ENCODE results near the gene CROCC.

Gene CROCC

DNA sequence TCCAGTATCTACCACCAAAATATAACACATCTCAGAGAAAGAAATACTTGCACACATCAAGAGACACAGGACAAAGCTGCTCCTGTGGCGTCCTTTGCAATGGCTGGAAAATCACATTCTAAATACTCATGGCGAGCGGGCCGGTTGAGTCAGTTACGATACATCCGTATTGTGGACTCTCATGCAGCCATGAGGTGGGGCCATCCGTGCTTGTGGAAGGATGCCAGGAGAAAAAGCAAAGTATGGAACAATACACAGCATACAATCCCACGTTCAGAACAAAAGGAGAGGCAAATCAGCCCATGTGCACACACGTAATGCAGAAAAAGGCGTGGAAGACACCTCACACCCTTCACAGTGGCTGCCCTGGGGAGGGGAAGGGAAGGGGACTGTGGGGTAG, 76.9 kb downstream of the CROCC start:
- Histone ChIP-seq H3K27ac (ENCODE audit: low read depth in 2 of 2, low read length in 2 of 2) (no peak overlapping the region), H3K9me3 (ENCODE audit: control insufficient read depth in 2 of 2, low read length in 2 of 2) (no peaks in the 10 kb centered on the region), H3K9ac (ENCODE audit: low read depth in 1 of 2, low read length in 2 of 2) (no peak overlapping the region), H3K27me3 (ENCODE audit: control insufficient read depth in 2 of 2, insufficient read depth in 2 of 2, low read length in 2 of 2) (no peaks in the 10 kb centered on the region), H3K36me3 (ENCODE audit: control insufficient read depth in 2 of 2, insufficient read depth in 2 of 2, low read length in 2 of 2) (peaks cover 20 to 30% of the 10 kb centered on the region in 2 donors), H3K4me1 (ENCODE audit: control insufficient read depth in 2 of 2, insufficient read depth in 2 of 2, low read length in 2 of 2) (no peaks in the 10 kb centered on the region), H3K4me3 (ENCODE audit: low read length in 2 of 2) (no peak overlapping the region)

DNA sequence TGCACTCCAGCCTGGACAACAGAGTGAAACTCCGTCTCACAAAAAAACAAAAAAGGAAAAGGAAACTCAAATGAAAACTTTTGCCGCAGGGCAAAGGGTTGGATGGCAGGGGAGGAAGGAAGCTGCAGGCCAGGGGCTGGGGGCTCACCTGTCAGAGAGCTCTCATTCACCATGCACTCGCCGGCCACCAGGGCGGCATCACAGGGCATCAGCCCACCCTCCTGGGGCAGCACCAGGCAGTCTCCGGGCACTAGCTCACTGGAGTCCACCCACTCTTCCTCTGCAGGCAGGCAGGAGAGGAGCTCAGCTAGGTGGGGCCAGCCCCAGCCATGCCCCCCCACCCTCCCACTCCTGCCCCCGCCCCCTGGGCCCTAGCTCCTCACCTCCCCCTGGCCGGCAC, 78.1 kb downstream of the CROCC start:
- peaks cover 30 to 39% of the 10 kb centered on the region in 2 donors for H3K36me3 ChIP-seq (ENCODE audit: control insufficient read depth in 2 of 2, insufficient read depth in 2 of 2, low read length in 2 of 2)

GRCh38 chr1:17001760-17002523, 80.2 kb downstream of the CROCC start:
- Histone ChIP-seq H3K36me3 (ENCODE audit: control insufficient read depth in 2 of 2, insufficient read depth in 2 of 2, low read length in 2 of 2) (peaks cover 27 to 40% of the 10 kb centered on the region in 2 donors), H3K4me1 (ENCODE audit: control insufficient read depth in 2 of 2, insufficient read depth in 2 of 2, low read length in 2 of 2) (no peaks in the 10 kb centered on the region), H3K27me3 (ENCODE audit: control insufficient read depth in 2 of 2, insufficient read depth in 2 of 2, low read length in 2 of 2) (no peaks in the 10 kb centered on the region), H3K27ac (ENCODE audit: low read depth in 2 of 2, low read length in 2 of 2) (no peak overlapping the region), H3K4me3 (ENCODE audit: low read length in 2 of 2) (no peak overlapping the region), H3K9me3 (ENCODE audit: control insufficient read depth in 2 of 2, low read length in 2 of 2) (no peaks in the 10 kb centered on the region), H3K9ac (ENCODE audit: low read depth in 1 of 2, low read length in 2 of 2) (no peak overlapping the region)

More for the DNA sequence above, 78.1 kb downstream of the CROCC start:
- Histone ChIP-seq H3K9ac (ENCODE audit: low read depth in 1 of 2, low read length in 2 of 2) (no peak overlapping the region), H3K27me3 (ENCODE audit: control insufficient read depth in 2 of 2, insufficient read depth in 2 of 2, low read length in 2 of 2) (no peaks in the 10 kb centered on the region), H3K9me3 (ENCODE audit: control insufficient read depth in 2 of 2, low read length in 2 of 2) (no peaks in the 10 kb centered on the region), H3K4me3 (ENCODE audit: low read length in 2 of 2) (no peak overlapping the region), H3K4me1 (ENCODE audit: control insufficient read depth in 2 of 2, insufficient read depth in 2 of 2, low read length in 2 of 2) (no peaks in the 10 kb centered on the region), H3K27ac (ENCODE audit: low read depth in 2 of 2, low read length in 2 of 2) (no peak overlapping the region)

DNA sequence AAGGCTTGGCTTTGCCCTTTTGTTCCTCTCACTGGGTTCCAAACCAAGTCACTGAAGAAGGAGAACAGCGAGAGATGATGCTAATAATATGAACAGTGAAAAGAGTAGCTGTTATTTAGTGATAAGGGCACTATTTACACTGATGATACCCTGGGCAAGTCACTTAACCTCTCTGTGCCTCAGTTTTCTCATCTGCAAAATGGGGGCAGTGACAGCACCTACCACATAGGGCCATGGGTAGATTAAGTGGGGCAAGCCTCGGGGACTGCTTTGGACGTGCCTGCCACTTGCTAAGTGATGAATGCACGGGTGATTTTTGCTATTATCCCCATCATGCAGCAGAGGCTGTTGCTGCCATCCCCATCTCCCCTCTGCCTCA, 80.8 kb downstream of the CROCC start:
- no peaks in the 10 kb centered on the region for H3K4me1 ChIP-seq (ENCODE audit: control insufficient read depth in 2 of 2, insufficient read depth in 2 of 2, low read length in 2 of 2)
- H3K9me3 ChIP-seq (ENCODE audit: control insufficient read depth in 2 of 2, low read length in 2 of 2) = no peaks in the 10 kb centered on the region
- no peak overlapping the region for H3K4me3 ChIP-seq (ENCODE audit: low read length in 2 of 2)
- H3K27ac ChIP-seq (ENCODE audit: low read depth in 2 of 2, low read length in 2 of 2) = no peak overlapping the region
- H3K36me3 ChIP-seq (ENCODE audit: control insufficient read depth in 2 of 2, insufficient read depth in 2 of 2, low read length in 2 of 2) = peaks cover 27 to 40% of the 10 kb centered on the region in 2 donors
- H3K9ac ChIP-seq (ENCODE audit: low read depth in 1 of 2, low read length in 2 of 2) = no peak overlapping the region
- H3K27me3 ChIP-seq (ENCODE audit: control insufficient read depth in 2 of 2, insufficient read depth in 2 of 2, low read length in 2 of 2) = no peaks in the 10 kb centered on the region

DNA sequence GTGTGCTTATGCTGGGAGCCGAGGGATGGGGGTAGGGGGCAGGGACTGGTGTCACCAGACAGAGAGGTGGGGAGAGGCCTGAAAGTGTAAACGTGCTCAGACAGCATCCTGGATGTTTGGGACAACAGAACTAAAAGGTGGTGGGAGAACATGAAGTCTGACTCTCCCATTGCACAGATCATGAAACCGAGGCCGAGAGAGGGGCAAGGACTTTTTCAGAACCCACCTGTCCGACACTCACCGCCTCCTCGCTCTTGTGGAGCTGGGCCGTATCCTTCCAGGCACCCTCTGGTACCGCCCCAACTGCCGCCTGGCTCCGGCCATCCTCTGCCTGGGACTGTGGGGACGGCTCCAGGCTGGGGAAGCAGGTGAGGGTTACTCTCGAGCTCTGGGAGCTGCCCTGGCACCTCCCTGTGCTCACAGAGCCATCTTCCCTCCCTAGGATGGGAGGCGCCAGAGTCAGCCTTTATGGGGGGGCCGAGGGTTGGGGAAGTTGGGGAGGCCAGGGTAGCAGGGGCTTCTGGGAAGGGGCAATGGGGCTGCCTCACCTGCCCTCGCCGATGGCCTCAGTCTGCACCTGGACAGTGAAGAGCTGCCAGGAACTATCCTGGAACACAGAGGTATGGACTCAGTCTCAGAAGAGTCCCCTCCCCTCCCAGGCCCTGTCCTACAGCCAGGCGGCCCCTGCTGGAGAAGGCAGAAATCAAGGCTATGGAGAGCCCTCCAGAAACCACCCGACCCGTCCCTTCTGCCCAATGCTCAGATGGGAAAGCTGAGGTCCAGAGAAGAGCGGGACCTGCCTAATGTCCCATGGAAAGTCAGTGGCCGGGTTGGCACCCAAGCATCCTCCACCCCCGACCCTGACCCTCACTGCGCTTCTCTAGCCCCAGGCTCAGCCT, 83.0 kb downstream of the CROCC start:
- Histone ChIP-seq H3K27ac (ENCODE audit: low read depth in 2 of 2, low read length in 2 of 2) (no peak overlapping the region), H3K4me1 (ENCODE audit: control insufficient read depth in 2 of 2, insufficient read depth in 2 of 2, low read length in 2 of 2) (peaks cover 2% of the 10 kb centered on the region in 2 donors), H3K4me3 (ENCODE audit: low read length in 2 of 2) (no peak overlapping the region), H3K27me3 (ENCODE audit: control insufficient read depth in 2 of 2, insufficient read depth in 2 of 2, low read length in 2 of 2) (no peaks in the 10 kb centered on the region), H3K9me3 (ENCODE audit: control insufficient read depth in 2 of 2, low read length in 2 of 2) (no peaks in the 10 kb centered on the region), H3K9ac (ENCODE audit: low read depth in 1 of 2, low read length in 2 of 2) (no peak overlapping the region), H3K36me3 (ENCODE audit: control insufficient read depth in 2 of 2, insufficient read depth in 2 of 2, low read length in 2 of 2) (peaks cover 23 to 28% of the 10 kb centered on the region in 2 donors)

- H3K27ac ChIP-seq (ENCODE audit: low read depth in 2 of 2, low read length in 2 of 2) = no peak overlapping the region
- H3K4me3 ChIP-seq (ENCODE audit: low read length in 2 of 2) = no peak overlapping the region
- H3K9ac ChIP-seq (ENCODE audit: low read depth in 1 of 2, low read length in 2 of 2) = no peak overlapping the region
- peaks cover 23 to 28% of the 10 kb centered on the region in 2 donors for H3K36me3 ChIP-seq (ENCODE audit: control insufficient read depth in 2 of 2, insufficient read depth in 2 of 2, low read length in 2 of 2)
- peaks cover 6% of the 10 kb centered on the region in 2 donors for H3K4me1 ChIP-seq (ENCODE audit: control insufficient read depth in 2 of 2, insufficient read depth in 2 of 2, low read length in 2 of 2)
- no peaks in the 10 kb centered on the region for H3K9me3 ChIP-seq (ENCODE audit: control insufficient read depth in 2 of 2, low read length in 2 of 2)
- H3K27me3 ChIP-seq (ENCODE audit: control insufficient read depth in 2 of 2, insufficient read depth in 2 of 2, low read length in 2 of 2) = no peaks in the 10 kb centered on the region
These were observed 83.6 kb downstream of the CROCC start for GRCh38 chr1:17005365-17005740.

DNA sequence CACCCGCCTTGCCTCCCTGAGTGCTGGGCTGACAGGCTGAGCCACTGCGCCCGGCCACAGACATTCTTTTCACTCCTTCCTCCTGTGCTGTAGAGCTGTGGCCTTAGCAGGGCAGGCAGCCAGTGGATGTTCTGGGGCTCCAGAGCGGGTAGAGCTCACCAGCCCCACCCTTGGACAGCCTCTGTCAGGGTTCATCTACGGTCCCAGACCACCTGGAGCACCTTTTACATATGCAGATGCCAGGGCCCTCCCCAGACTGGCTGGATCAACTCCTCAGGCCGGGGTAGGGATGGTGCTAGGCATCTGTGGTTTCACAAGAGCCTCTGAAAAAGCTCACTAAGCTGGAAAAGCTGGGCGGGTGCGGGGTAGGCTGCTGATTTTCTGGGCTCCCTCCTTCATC, 85.4 kb downstream of the CROCC start:
- no peak overlapping the region for H3K9ac ChIP-seq (ENCODE audit: low read depth in 1 of 2, low read length in 2 of 2)
- peaks cover 16 to 17% of the 10 kb centered on the region in 2 donors for H3K4me1 ChIP-seq (ENCODE audit: control insufficient read depth in 2 of 2, insufficient read depth in 2 of 2, low read length in 2 of 2)
- H3K4me3 ChIP-seq (ENCODE audit: low read length in 2 of 2) = no peak overlapping the region
- no peaks in the 10 kb centered on the region for H3K9me3 ChIP-seq (ENCODE audit: control insufficient read depth in 2 of 2, low read length in 2 of 2)
- H3K27ac ChIP-seq (ENCODE audit: low read depth in 2 of 2, low read length in 2 of 2) = no peak overlapping the region
- H3K36me3 ChIP-seq (ENCODE audit: control insufficient read depth in 2 of 2, insufficient read depth in 2 of 2, low read length in 2 of 2) = peaks cover 16 to 21% of the 10 kb centered on the region in 2 donors
- no peaks in the 10 kb centered on the region for H3K27me3 ChIP-seq (ENCODE audit: control insufficient read depth in 2 of 2, insufficient read depth in 2 of 2, low read length in 2 of 2)

DNA sequence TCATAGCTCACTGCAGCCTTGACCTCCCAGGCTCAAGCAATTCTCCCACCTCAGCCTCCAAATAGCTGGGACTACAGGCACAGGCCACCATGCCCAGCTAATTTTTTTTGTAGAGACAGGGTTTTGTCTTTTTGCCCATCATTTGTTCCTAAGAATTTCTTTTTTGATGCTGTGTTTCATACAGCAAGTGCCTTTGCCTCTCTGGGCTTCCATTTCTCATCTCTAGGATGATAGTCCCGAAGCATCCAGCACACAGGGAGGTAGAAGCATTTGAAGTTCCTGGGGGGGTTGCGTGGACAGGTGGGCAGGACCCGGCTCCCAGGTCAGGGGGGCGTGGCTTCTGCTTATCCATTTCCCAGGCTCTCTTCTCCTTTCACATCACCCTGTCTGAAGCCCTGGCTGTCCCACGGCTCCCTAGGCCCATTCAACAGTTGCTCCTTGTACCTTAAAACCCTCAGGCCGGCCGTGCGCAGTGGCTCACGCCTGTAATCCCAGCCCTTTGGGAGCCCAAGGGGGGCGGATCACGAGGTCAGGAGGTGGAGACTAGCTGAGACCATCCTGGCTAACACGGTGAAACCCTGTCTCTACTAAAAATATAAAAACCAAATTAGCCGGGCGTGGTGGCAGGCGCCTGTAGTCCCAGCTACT, 86.6 kb downstream of the CROCC start:
- Histone ChIP-seq H3K4me3 (ENCODE audit: low read length in 2 of 2) (no peak overlapping the region), H3K4me1 (ENCODE audit: control insufficient read depth in 2 of 2, insufficient read depth in 2 of 2, low read length in 2 of 2) (peaks cover 18 to 19% of the 10 kb centered on the region in 2 donors), H3K9ac (ENCODE audit: low read depth in 1 of 2, low read length in 2 of 2) (no peak overlapping the region), H3K9me3 (ENCODE audit: control insufficient read depth in 2 of 2, low read length in 2 of 2) (no peaks in the 10 kb centered on the region), H3K36me3 (ENCODE audit: control insufficient read depth in 2 of 2, insufficient read depth in 2 of 2, low read length in 2 of 2) (peaks cover 10 to 15% of the 10 kb centered on the region in 2 donors), H3K27ac (ENCODE audit: low read depth in 2 of 2, low read length in 2 of 2) (no peak overlapping the region), H3K27me3 (ENCODE audit: control insufficient read depth in 2 of 2, insufficient read depth in 2 of 2, low read length in 2 of 2) (no peaks in the 10 kb centered on the region)

DNA sequence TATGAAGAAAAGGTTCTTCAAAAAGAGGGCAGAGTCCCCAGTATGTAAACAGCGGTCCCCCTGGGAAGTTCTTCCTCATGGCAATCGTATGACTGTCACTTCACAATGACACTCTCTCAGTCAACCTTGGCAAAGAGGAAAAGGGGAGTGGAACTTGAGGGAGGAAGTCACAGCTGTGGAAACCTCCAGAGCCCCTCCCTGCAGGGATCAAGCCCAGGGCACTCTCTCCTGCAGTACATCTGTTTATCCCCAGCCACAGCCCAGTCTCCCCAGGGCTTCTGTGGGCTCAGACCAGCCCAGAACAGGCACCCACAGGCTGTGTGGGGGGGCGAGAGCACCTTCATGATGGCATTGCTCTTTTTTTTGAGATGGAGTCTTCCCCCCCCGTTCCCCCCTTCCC, 88.0 kb downstream of the CROCC start:
- H3K4me1 ChIP-seq (ENCODE audit: control insufficient read depth in 2 of 2, insufficient read depth in 2 of 2, low read length in 2 of 2) = peaks cover 18 to 19% of the 10 kb centered on the region in 2 donors
- H3K4me3 ChIP-seq (ENCODE audit: low read length in 2 of 2) = no peak overlapping the region
- no peak overlapping the region for H3K27ac ChIP-seq (ENCODE audit: low read depth in 2 of 2, low read length in 2 of 2)
- H3K36me3 ChIP-seq (ENCODE audit: control insufficient read depth in 2 of 2, insufficient read depth in 2 of 2, low read length in 2 of 2) = peaks cover under 1 to 5% of the 10 kb centered on the region in 2 donors
- H3K27me3 ChIP-seq (ENCODE audit: control insufficient read depth in 2 of 2, insufficient read depth in 2 of 2, low read length in 2 of 2) = no peaks in the 10 kb centered on the region
- no peaks in the 10 kb centered on the region for H3K9me3 ChIP-seq (ENCODE audit: control insufficient read depth in 2 of 2, low read length in 2 of 2)
- H3K9ac ChIP-seq (ENCODE audit: low read depth in 1 of 2, low read length in 2 of 2) = no peak overlapping the region

DNA sequence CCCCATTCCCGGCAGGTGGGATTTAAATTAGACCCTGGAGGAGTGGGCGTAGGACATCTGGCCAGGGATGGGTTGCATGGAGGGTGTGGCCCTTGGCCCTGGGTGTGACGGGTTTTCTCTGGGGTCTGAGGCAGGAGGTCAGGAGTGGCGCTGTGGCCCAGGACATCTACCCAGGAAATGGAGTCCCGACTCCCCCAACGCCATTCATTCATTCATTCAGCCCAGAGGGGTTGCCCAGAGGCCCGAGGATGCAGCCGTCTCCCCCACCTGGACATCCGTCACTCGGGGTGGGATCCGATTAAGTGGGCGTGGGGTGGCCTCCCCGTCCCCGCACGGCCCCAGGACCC, 89.3 kb downstream of the CROCC start:
- no peak overlapping the region for H3K27ac ChIP-seq (ENCODE audit: low read depth in 2 of 2, low read length in 2 of 2)
- H3K9ac ChIP-seq (ENCODE audit: low read depth in 1 of 2, low read length in 2 of 2) = peak overlapping the region; percentile 47 to 67
- no peaks in the 10 kb centered on the region for H3K9me3 ChIP-seq (ENCODE audit: control insufficient read depth in 2 of 2, low read length in 2 of 2)
- H3K36me3 ChIP-seq (ENCODE audit: control insufficient read depth in 2 of 2, insufficient read depth in 2 of 2, low read length in 2 of 2) = no peaks in the 10 kb centered on the region
- peaks cover 18 to 19% of the 10 kb centered on the region in 2 donors for H3K4me1 ChIP-seq (ENCODE audit: control insufficient read depth in 2 of 2, insufficient read depth in 2 of 2, low read length in 2 of 2)
- H3K27me3 ChIP-seq (ENCODE audit: control insufficient read depth in 2 of 2, insufficient read depth in 2 of 2, low read length in 2 of 2) = no peaks in the 10 kb centered on the region
- peak overlapping the region; percentile 80 for H3K4me3 ChIP-seq (ENCODE audit: low read length in 2 of 2)

Data from mucosa of rectum (tissue), 2 donors.